ENCODE measurements around the gene PRDM4. TPM values are rescaled to one million over a fixed set of nuclear protein-coding genes. Genes with fewer than 3 reads are reported as not detected.

The PRDM4 gene
- total RNA-seq, 4 donors from 2014 or later = 21.8 to 29.5 (median 25.2) TPM

- Histone ChIP-seq H3K27ac (no peak overlapping the region), H3K4me1 (peaks cover 0 to 25% (median 9%) of the 10 kb centered on the region in 3 donors), H3K4me3 (no peak overlapping the region), H3K9me3 (no peaks in the 10 kb centered on the region), H3K36me3 (peaks cover 4 to 9% of the 10 kb centered on the region in 2 donors), H3K27me3 (peaks cover 23% of the 10 kb centered on the region)
- TF ChIP-seq EP300 (IDR thresholded peaks at IDR 0.05) = no peak
- no peak for ATAC-seq
- WGBS, 2 donors (ENCODE audit: low coverage in 1 of 2) = 61 to 86% methylated on average over 2 to 3 of the region's 3 CpGs
Measured at GRCh38 chr12:107684029-107684795, 76.7 kb downstream of the PRDM4 start.

Other genes with a start within 250 kb of the PRDM4 start
- gene PWP1, start 75.3 kb downstream of the PRDM4 start, total RNA-seq = 100 to 1,000 TPM in 1 of 4 donors, 10 to 100 TPM in 3; 48.6 to 117 (median 60.7) TPM
- gene ASCL4, start 13.6 kb upstream of the PRDM4 start, total RNA-seq = not detected